ENCODE results near the gene KRTAP12-4.
"Not testable (repeated sequence)": the region's sequence is repeated elsewhere in the genome, so short reads cannot be mapped to it uniquely, and the experiment has no call there.

GRCh38 chr21:44697172-44697810, 42.8 kb upstream of the KRTAP12-4 start, which contains the start of gene KRTAP10-12:
- TF ChIP-seq CTCF (IDR thresholded peaks at IDR 0.05); ZFX (IDR thresholded peaks at IDR 0.05; ENCODE audit: borderline replicate concordance): not testable (repeated sequence)
